Superior temporal gyrus (tissue), 1 donor: Measurements from ENCODE around the gene GABBR2.

Source experiments
- DNase-seq: peaks from one replicate; pipeline ENCODE4 v3.0.0-alpha.2; 2016; ENCODE audit errors: extremely low spot score

GABBR2 gene

GRCh38 chr9:98344581-98344980, 364.2 kb downstream of the GABBR2 start:
- no peak for DNase-seq

- DNase-seq: no peak
Observed at GRCh38 chr9:98342820-98343210, 365.9 kb downstream of the GABBR2 start.

GRCh38 chr9:98342098-98342819, 366.5 kb downstream of the GABBR2 start:
- DNase-seq: no peak

DNA sequence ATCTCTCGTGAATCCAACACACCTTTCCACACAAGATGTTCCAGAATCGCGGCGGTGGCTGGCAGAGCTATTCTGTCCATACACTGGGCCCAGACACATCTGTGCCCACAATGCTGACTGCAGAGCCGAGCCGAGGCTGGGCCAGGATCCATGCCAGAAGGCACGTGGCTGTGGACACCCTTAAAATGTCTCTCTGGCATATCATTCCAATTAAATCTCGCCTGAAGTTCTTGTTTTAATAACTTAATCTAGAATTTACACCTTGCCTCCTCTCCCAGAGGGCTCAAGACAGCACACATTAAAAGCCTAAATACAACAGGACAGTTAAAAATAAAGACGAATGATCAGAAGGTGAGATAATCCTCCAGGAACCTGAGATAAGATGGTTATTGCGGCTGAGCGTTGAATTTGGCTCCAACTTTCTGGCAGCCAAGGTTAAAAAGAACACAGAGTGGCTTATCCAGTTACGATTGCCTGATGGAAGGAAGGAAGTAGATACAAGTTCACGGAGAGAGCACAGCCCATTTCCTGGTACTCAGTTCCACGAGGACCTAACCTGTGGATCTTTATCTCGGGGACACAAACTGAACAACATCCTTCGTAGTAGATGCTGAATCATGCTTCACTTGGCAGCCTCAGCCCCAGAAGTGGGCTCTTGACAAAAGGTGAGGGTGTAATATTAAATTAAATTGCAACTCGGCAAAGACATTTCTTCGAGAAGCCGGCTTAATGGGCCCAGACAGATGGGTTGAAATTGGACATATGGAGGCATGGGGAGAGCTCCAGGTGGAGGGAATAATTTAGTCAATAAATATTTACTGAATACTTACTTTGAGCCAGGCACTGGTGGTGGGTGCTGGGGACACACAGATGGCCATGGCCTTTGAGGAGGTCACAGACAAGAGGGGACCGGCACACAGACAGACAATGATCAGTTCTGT, 367.3 kb downstream of the GABBR2 start:
- no peak for DNase-seq

DNA sequence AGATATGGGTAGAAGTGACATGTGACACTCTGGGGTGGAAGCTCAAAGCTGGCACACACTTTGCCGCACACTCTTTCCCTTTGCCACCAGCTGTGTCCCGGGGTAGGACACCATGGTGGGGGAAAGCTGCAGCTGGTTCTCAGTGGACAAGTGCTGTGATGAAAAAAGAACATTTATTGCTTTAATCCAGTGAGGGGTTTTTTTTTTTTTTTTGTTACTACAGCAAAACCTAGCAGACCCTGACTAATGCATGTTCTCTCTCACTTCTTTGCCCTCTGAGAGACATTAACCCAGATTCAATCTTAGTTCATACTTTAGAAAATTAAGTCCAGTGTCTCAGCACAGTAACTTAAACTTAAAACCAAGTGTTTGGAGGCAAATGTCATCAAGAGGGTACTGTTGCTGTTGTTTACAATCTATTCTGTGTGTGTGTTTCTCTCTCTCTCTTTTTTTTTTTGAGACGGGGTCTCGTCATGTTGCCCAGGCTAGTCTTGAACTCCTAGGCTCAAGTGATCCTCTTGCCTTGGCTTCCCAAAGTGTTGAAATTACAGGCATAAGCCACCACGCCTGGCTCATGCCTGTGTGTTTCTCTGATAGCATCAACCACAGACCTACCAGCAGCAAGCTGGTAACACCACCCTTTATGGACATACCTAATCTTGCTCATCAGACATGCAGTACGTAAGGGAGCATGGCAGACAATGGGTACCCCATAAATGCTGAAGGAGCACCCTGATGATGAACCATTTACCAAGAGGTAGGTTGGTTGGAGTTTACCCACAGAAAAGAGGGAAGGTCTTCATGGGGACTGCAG, 368.5 kb downstream of the GABBR2 start:
- DNase-seq: no peak

GRCh38 chr9:98335661-98336060, 373.1 kb downstream of the GABBR2 start:
- no peak for DNase-seq

- no peak for DNase-seq
Observed at GRCh38 chr9:98334796-98335195, 373.9 kb downstream of the GABBR2 start.

GRCh38 chr9:98333703-98334582, 374.8 kb downstream of the GABBR2 start:
- DNase-seq: no peak

DNA sequence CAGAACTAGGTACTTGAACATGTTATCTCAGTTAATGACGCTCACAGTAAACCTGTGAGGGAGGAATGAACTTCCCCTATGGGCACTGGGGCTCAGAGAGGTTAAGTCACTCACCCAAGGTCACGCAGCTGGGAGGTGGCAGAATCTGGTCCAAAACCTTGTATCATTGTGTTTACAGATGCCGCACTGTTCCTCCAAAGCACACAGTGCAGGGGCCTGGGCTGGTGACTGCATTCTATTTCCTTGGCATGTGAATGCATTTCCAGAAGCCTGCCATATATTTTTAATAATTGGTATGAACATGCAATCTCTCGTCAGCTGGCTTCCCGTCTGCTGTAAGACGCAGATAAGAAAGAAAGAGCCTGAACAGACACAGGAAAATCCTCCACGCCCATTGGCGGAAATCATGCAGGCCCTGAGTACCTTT, 376.3 kb downstream of the GABBR2 start:
- DNase-seq: no peak

DNA sequence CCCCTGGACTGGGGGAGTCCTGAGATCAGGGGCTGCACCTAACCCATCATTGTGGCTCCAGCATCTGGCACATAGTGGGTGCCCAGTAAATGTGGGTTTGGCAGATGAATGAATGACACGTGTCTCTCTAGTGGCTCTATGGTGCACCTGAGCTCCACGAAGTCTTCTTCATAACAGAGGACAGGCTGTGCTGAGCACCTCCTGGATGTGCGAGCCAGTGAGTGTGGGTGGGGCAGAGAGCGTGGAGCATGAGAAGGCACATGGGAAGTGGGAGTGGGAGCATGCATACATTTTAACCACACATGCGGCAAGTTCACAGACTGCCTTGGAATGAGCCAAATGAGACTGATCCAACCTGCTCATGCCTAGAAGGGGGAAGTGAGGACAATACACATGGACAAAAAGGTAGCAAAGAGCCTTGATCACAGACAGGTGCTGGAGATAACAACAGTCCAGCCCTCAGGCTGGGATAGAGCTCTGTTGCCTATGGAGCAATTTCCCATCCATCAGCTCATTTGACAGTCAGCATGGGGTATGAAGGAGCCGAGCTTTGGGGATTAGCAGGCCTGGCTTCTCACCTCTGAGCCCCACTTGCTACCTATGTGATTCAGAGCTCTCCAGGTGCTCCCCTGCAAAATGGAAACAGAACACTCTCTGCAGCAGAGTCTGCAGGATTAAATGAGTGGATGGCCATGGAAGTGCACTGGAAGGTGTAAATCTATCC, 377.0 kb downstream of the GABBR2 start:
- no peak for DNase-seq

- DNase-seq: no peak
Observed at GRCh38 chr9:98330831-98331230, 377.9 kb downstream of the GABBR2 start.

DNA sequence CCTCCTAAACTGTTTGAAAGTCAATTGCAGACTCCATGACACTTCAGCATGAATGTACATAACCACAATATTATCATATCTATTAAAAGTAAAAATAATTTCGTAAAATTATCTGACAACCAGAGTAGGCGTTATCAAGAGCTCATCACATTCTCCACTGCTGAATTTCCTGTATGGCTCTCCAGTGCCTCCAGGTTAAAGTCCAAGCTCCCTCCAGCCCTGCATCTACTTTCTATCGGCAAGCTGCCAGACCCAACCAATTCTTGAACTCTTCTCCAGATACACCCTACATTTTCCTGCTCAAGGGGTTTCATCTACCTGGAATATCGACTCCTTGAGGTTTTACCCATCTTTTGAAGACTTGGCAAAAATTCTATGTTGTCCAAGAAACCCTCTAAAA, 378.8 kb downstream of the GABBR2 start:
- DNase-seq: no peak

GRCh38 chr9:98329281-98329680, 379.5 kb downstream of the GABBR2 start:
- no peak for DNase-seq

DNA sequence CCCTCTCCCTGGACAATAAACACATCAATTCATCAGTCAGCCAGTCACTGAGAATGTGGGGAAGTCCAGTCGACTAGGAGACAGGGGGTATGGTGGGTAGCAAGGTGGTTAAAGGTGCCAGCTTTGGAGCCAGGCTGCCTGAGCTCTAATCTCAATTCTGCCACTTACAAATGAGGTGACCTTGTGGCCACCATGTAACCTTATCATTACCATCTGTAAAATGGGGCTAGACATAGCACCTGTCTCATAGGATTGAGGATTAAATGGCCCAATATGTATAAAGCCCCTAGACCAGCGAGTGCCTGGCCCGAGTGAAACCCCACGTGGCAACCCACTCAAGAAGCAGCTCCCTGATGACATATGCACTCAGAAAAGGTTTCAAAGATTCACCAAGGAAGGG, 380.0 kb downstream of the GABBR2 start:
- no peak for DNase-seq

DNA sequence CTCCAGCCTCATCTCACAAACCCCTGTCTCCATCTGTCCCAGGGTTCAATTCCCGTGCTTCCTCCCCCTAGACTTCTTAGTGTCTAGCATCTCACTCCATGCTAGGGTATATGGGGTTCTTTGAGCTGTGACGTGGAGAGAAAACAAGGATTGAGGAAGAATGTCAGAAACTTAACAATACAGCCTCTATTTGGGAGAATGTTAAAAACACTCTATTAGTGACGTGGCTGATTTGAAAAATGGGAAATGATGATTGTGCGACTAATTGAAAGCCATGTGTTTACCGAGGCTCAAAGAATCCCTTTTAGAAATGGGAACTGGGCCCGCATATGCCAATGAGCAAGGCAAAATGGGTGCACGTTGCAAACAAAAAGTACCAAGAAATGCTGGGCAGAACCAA, 380.6 kb downstream of the GABBR2 start:
- no peak for DNase-seq

DNA sequence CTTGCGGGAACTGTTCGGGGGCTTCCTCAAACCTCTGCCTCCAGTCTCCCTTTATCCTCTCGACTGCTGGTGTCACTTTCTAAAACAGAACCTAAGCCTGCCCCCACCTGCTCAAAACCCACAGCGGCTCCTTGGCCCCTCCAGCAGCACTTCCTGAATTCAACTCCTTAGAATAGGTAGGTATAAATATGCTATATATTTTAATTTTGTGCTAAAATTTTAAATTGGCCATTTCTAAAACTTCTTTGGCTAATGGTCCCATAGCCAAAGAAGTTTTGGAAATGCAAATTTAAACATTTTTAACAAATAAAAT, 381.5 kb downstream of the GABBR2 start:
- no peak for DNase-seq

DNA sequence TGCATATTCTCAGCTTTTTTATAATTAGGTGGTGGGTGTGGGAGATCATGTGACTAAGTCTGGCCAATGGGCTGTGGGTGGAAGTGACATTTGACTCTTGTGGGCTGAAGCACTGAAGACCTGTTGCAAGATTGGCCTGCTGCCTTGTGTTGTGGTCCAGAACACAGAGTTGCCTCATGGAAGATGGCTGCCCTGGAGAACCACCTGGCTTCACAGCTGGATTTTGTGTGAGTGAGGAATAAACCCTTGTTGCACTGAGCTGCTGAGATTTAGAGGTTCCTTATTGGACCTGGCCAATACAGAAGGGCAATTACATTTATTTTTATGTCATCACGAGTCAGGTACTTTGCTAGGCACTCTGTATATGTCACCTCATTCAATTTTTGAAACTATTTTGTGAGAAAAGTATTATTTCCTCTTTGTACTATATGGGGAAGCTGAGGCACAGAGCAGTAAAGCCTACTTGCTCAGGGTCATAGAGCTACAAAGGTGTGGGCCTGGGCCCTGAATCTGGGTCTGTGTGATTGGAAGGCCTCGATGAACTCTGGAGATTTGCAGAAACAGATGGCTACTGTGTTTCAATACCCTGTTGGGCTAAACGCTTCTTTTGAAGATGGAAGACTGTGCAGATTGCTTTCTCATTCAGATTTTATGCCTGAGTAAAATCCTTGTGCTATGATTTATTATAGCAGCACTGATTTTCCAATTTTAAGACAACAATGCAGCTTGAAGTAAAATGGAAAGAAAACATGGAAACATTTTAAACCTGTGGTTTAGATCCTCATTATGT, 382.1 kb downstream of the GABBR2 start:
- no peak for DNase-seq

- no peak for DNase-seq
Observed at GRCh38 chr9:98324801-98325200, 383.9 kb downstream of the GABBR2 start.

DNA sequence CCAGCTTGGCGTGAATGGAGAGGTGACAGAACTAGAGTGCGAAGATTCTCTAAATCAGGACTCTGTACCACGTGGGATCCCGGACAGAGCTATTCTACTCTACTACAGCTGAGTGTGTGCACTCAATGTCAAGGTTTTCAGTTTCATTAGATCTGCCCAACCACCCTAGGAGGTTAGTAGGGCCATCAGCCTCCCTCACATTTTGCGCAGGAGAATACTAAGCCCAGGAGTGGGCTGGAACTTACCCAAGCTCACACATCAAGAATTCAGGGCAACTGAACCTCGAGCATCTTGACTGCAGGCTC, 385.0 kb downstream of the GABBR2 start:
- DNase-seq: no peak
